Smooth muscle cell (in vitro differentiated cells): ENCODE measurements around the gene ADH7. TPM values are rescaled to one million over a fixed set of nuclear protein-coding genes. Genes with fewer than 3 reads are reported as not detected.
"Not testable (repeated sequence)": the region's sequence is repeated elsewhere in the genome, so short reads cannot be mapped to it uniquely, and the experiment has no call there.

Source experiments
- DNase-seq: peaks from one replicate; lab custom pipeline; 2025; ENCODE audit not compliant: unreplicated experiment; lab: John Stamatoyannopoulos, UW
- H2AFZ ChIP-seq: fragments of 200-600 bp; sonication (generic); 2 replicates; pipeline ENCODE4 v1.6.0; 2016; ENCODE audit warnings: antibody characterized with exemption, low read depth, mild to moderate bottlenecking
- H3F3A ChIP-seq: fragments of 200-600 bp; sonication (generic); 2 replicates; pipeline ENCODE4 v1.6.0; 2017; ENCODE audit warnings: antibody characterized with exemption, low read depth
- H3K27ac ChIP-seq: fragments of 200-600 bp; sonication (generic); 2 replicates; pipeline ENCODE4 v1.5.1; 2016; ENCODE audit warnings: low read depth, mild to moderate bottlenecking
- H3K27me3 ChIP-seq: fragments of 200-600 bp; sonication (generic); 2 replicates; pipeline ENCODE4 v1.6.1; 2016; ENCODE audit warnings: low read depth, mild to moderate bottlenecking
- H3K36me3 ChIP-seq: fragments of 200-600 bp; sonication (generic); 2 replicates; pipeline ENCODE4 v1.5.1; 2016; ENCODE audit warnings: low read depth
- H3K4me1 ChIP-seq: fragments of 200-600 bp; sonication (generic); 2 replicates; pipeline ENCODE4 v1.5.1; 2016; ENCODE audit warnings: low read depth
- H3K4me2 ChIP-seq: fragments of 200-600 bp; sonication (generic); 2 replicates; pipeline ENCODE4 v1.6.0; 2016; ENCODE audit warnings: mild to moderate bottlenecking
- H3K4me3 ChIP-seq: fragments of 200-600 bp; sonication (generic); 2 replicates; pipeline ENCODE4 v1.5.1; 2016; ENCODE audit warnings: mild to moderate bottlenecking
- H3K79me2 ChIP-seq: fragments of 200-600 bp; sonication (generic); 2 replicates; pipeline ENCODE4 v1.6.0; 2016; ENCODE audit warnings: low read depth, mild to moderate bottlenecking
- H3K9ac ChIP-seq: fragments of 200-600 bp; sonication (generic); 2 replicates; pipeline ENCODE4 v1.6.0; 2016; ENCODE audit warnings: low read depth
- H3K9me3 ChIP-seq: fragments of 200-600 bp; sonication (generic); replicated peaks from 2 replicates; pipeline ENCODE4 v1.5.1; 2016; ENCODE audit warnings: low read depth
- H4K20me1 ChIP-seq: fragments of 200-600 bp; sonication (generic); 2 replicates; pipeline ENCODE4 v1.6.0; 2016; ENCODE audit warnings: low read depth
- CTCF ChIP-seq: fragments of 200-600 bp; sonication (generic); IDR thresholded peaks from 2 replicates; pipeline ENCODE4 v1.5.1; 2017; ENCODE audit warnings: borderline replicate concordance, mild to moderate bottlenecking, antibody characterized with exemption; ENCODE audit not compliant: insufficient read depth, poor library complexity, severe bottlenecking
- WGBS: methylation state at CpG from one replicate; pipeline ENCODE4 v1.1.7; 2016; ENCODE audit warnings: low lambda C conversion rate; 5-methylcytosine and 5-hydroxymethylcytosine counted together
- polyA plus RNA-seq: library from polyadenylated mRNA; unstranded; fragments of >200 nt; fragmentation: Nextera tagmentation; extraction: Ambion mirVana; gene quantifications from 2 replicates; pipeline ENCODE4 v1.2.1, GENCODE V29; 2016
- total RNA-seq: library from RNA; depleted of rRNA; stranded (reverse); fragments of >200 nt; gene quantifications from 2 replicates; pipeline ENCODE4 v1.2.3, GENCODE V29; 2014

ADH7 gene
- total and polyA plus RNA-seq, 2 experiments from 2014 or later = not detected

- TF ChIP-seq CTCF = no peak
- Histone ChIP-seq H3K9ac (no peak overlapping the region), H3K4me2 (no peak overlapping the region), H3K27me3 (no peaks in the 10 kb centered on the region), H2AFZ (no peak overlapping the region), H3K4me3 (no peak overlapping the region), H3K36me3 (no peaks in the 10 kb centered on the region), H4K20me1 (no peaks in the 10 kb centered on the region), H3K27ac (no peak overlapping the region), H3F3A (no peaks in the 10 kb centered on the region), H3K79me2 (no peaks in the 10 kb centered on the region), H3K4me1 (no peaks in the 10 kb centered on the region), H3K9me3 (no peaks in the 10 kb centered on the region)
- WGBS = 93% methylated on average over 3 of the region's 3 CpGs
- DNase-seq = no peak
These were observed 2.0 kb upstream of the ADH7 start for GRCh38 chr4:99436976-99437722.

- Histone ChIP-seq H3K27ac (no peak overlapping the region), H3K9ac (no peak overlapping the region), H3K27me3 (no peaks in the 10 kb centered on the region), H3K4me1 (no peaks in the 10 kb centered on the region), H3K4me3 (no peak overlapping the region), H3K4me2 (no peak overlapping the region), H3K79me2 (no peaks in the 10 kb centered on the region), H4K20me1 (no peaks in the 10 kb centered on the region), H3F3A (no peaks in the 10 kb centered on the region), H3K9me3 (no peaks in the 10 kb centered on the region), H2AFZ (no peak overlapping the region), H3K36me3 (no peaks in the 10 kb centered on the region)
- DNase-seq = no peak
- TF ChIP-seq CTCF = no peak
- 85% methylated on average over 2 of the region's 2 CpGs for WGBS
These were observed 1.3 kb upstream of the ADH7 start for GRCh38 chr4:99436462-99436861.

GRCh38 chr4:99430106-99430505, 5.0 kb downstream of the ADH7 start:
- no peak overlapping the region for H3K4me2 ChIP-seq
- no peak overlapping the region for H3K9ac ChIP-seq
- H3K4me3 ChIP-seq = no peak overlapping the region
- no peaks in the 10 kb centered on the region for H3K9me3 ChIP-seq
- H4K20me1 ChIP-seq = no peaks in the 10 kb centered on the region
- no peaks in the 10 kb centered on the region for H3K27me3 ChIP-seq
- H3K79me2 ChIP-seq = no peaks in the 10 kb centered on the region
- no peak overlapping the region for H3K27ac ChIP-seq
- TF ChIP-seq CTCF = no peak
- DNase-seq = no peak
- H2AFZ ChIP-seq = no peak overlapping the region
- no peaks in the 10 kb centered on the region for H3K4me1 ChIP-seq
- no peaks in the 10 kb centered on the region for H3K36me3 ChIP-seq
- H3F3A ChIP-seq = no peaks in the 10 kb centered on the region

GRCh38 chr4:99417125-99417524, 18.0 kb downstream of the ADH7 start:
- no peaks in the 10 kb centered on the region for H4K20me1 ChIP-seq
- H3K9me3 ChIP-seq = no peaks in the 10 kb centered on the region
- no peak for TF ChIP-seq CTCF
- H3K36me3 ChIP-seq = no peaks in the 10 kb centered on the region
- DNase-seq = no peak
- H3K27me3 ChIP-seq = no peaks in the 10 kb centered on the region
- H3F3A ChIP-seq = no peaks in the 10 kb centered on the region
- H3K4me2 ChIP-seq = no peak overlapping the region
- H3K9ac ChIP-seq = no peak overlapping the region
- no peaks in the 10 kb centered on the region for H3K4me1 ChIP-seq
- no peak overlapping the region for H3K4me3 ChIP-seq
- H2AFZ ChIP-seq = no peak overlapping the region
- no peaks in the 10 kb centered on the region for H3K79me2 ChIP-seq
- 91% methylated on average over 2 of the region's 2 CpGs for WGBS
- no peak overlapping the region for H3K27ac ChIP-seq

- H4K20me1 ChIP-seq, H3K27ac ChIP-seq, H3K4me1 ChIP-seq, H2AFZ ChIP-seq, H3K79me2 ChIP-seq, H3K27me3 ChIP-seq, H3F3A ChIP-seq, DNase-seq, H3K36me3 ChIP-seq, H3K4me3 ChIP-seq, H3K9me3 ChIP-seq, H3K4me2 ChIP-seq, H3K9ac ChIP-seq: not testable (repeated sequence)
- WGBS = 69% methylated on average over 8 of the region's 8 CpGs
These were observed 19.4 kb downstream of the ADH7 start for GRCh38 chr4:99415762-99416161.

- not testable (repeated sequence) for H3K27ac ChIP-seq, H3K36me3 ChIP-seq, H3K4me3 ChIP-seq, H3F3A ChIP-seq, H3K4me2 ChIP-seq, H4K20me1 ChIP-seq, H2AFZ ChIP-seq, H3K79me2 ChIP-seq, DNase-seq, H3K27me3 ChIP-seq, H3K9ac ChIP-seq, H3K4me1 ChIP-seq, H3K9me3 ChIP-seq
- 94% methylated on average over 3 of the region's 3 CpGs for WGBS
These were observed 20.2 kb downstream of the ADH7 start for GRCh38 chr4:99414902-99415301.
